Osteocyte (in vitro differentiated cells): ENCODE data around the gene RAB27B. TPM values are rescaled to one million over a fixed set of nuclear protein-coding genes. Genes with fewer than 3 reads are reported as not detected.
"Not testable (repeated sequence)": the region's sequence is repeated elsewhere in the genome, so short reads cannot be mapped to it uniquely, and the experiment has no call there.

Experiments used
- DNase-seq: peaks from one replicate; pipeline ENCODE4 v3.0.0; 2021; ENCODE audit warnings: mixed read lengths; ENCODE audit not compliant: unreplicated experiment; ENCODE audit errors: extremely low spot score
- H3K27ac Mint-ChIP-seq: one replicate; pipeline ENCODE4 v1.8.0; 2021; ENCODE audit warnings: mild to moderate bottlenecking, mixed read lengths; ENCODE audit not compliant: unreplicated experiment
- H3K27me3 Mint-ChIP-seq: one replicate; pipeline ENCODE4 v1.8.0; 2021; ENCODE audit warnings: mixed read lengths; ENCODE audit not compliant: unreplicated experiment
- H3K36me3 Mint-ChIP-seq: one replicate; pipeline ENCODE4 v1.8.0; 2021; ENCODE audit warnings: mixed read lengths; ENCODE audit not compliant: unreplicated experiment
- H3K4me1 Mint-ChIP-seq: one replicate; pipeline ENCODE4 v1.8.0; 2021; ENCODE audit warnings: mixed read lengths; ENCODE audit not compliant: unreplicated experiment
- H3K4me3 Mint-ChIP-seq: one replicate; pipeline ENCODE4 v1.8.0; 2021; ENCODE audit warnings: mild to moderate bottlenecking, moderate library complexity, mixed read lengths; ENCODE audit not compliant: unreplicated experiment
- H3K9me3 Mint-ChIP-seq: one replicate; pipeline ENCODE4 v1.8.0; 2021; ENCODE audit warnings: mixed read lengths; ENCODE audit not compliant: unreplicated experiment
- CTCF ChIP-seq: fragments of 200-600 bp; sonication (generic); IDR thresholded peaks from 2 replicates; pipeline ENCODE4 v1.5.0; 2021; ENCODE audit warnings: antibody characterized with exemption, mild to moderate bottlenecking, moderate library complexity
- total RNA-seq: library from RNA; stranded (reverse); gene quantifications from 2 replicates; pipeline ENCODE4 v1.2.1, GENCODE V29; 2021

RAB27B gene
- total RNA-seq, 1 donor from 2014 or later, result 1.9 TPM

- TF ChIP-seq CTCF, result no peak
- DNase-seq, result no peak
- H3K27me3 Mint-ChIP-seq, result peaks cover 26% of the 10 kb centered on the region
- no peaks in the 10 kb centered on the region for H3K9me3 Mint-ChIP-seq
- peaks cover 4% of the 10 kb centered on the region for H3K4me1 Mint-ChIP-seq
- H3K27ac Mint-ChIP-seq, result no peak overlapping the region
- no peaks in the 10 kb centered on the region for H3K36me3 Mint-ChIP-seq
- no peak overlapping the region for H3K4me3 Mint-ChIP-seq
These were observed 22.5 kb upstream of the RAB27B start for GRCh38 chr18:54805571-54806334.

GRCh38 chr18:54806526-54806925 is 21.8 kb upstream of the RAB27B start:
- no peaks in the 10 kb centered on the region for H3K36me3 Mint-ChIP-seq
- peaks cover 4% of the 10 kb centered on the region for H3K4me1 Mint-ChIP-seq
- TF ChIP-seq CTCF, result no peak
- H3K27ac Mint-ChIP-seq, result no peak overlapping the region
- no peak overlapping the region for H3K4me3 Mint-ChIP-seq
- no peak for DNase-seq
- H3K9me3 Mint-ChIP-seq, result no peaks in the 10 kb centered on the region
- H3K27me3 Mint-ChIP-seq, result peaks cover 32% of the 10 kb centered on the region

- Mint-ChIP-seq H3K36me3 (no peaks in the 10 kb centered on the region), H3K27ac (no peak overlapping the region), H3K4me1 (peaks cover 4% of the 10 kb centered on the region), H3K27me3 (peaks cover 36% of the 10 kb centered on the region), H3K4me3 (no peak overlapping the region), H3K9me3 (no peaks in the 10 kb centered on the region)
- TF ChIP-seq CTCF, result no peak
- no peak for DNase-seq
These were observed 21.0 kb upstream of the RAB27B start for GRCh38 chr18:54807303-54807702.

GRCh38 chr18:54810662-54811061 is 17.6 kb upstream of the RAB27B start:
- not testable (repeated sequence) for H3K4me1 Mint-ChIP-seq, DNase-seq, H3K9me3 Mint-ChIP-seq, H3K27ac Mint-ChIP-seq, H3K36me3 Mint-ChIP-seq, H3K4me3 Mint-ChIP-seq
- peaks cover 40% of the 10 kb centered on the region for H3K27me3 Mint-ChIP-seq

- Mint-ChIP-seq H3K9me3 (no peaks in the 10 kb centered on the region), H3K36me3 (no peaks in the 10 kb centered on the region), H3K27ac (no peak overlapping the region), H3K4me3 (no peak overlapping the region), H3K4me1 (no peaks in the 10 kb centered on the region), H3K27me3 (peaks cover 55% of the 10 kb centered on the region)
- no peak for TF ChIP-seq CTCF
- DNase-seq, result no peak
These were observed 15.4 kb upstream of the RAB27B start for GRCh38 chr18:54812885-54813284.
